ENCODE results near the gene DNAH3.

The DNAH3 gene

DNA sequence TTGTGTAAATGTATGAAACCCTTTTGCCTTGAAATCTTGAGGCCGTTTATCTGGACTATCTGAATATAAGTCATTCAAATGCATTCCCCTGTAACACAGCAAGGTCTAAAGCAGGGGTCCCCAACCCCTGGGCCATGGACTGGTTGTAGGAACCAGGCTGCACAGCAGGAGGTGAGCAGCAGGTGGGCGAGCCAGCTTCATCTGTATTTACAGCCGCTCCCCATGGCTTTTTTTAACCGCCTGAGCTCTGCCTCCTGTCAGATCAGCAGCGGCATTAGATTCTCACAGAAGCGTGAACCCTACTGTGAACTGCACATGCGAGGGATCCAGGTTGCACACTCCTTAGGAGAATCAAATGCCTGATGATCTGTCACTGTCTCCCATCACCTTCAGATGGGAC lies 24.1 kb downstream of the DNAH3 start:
- Histone ChIP-seq H3K27ac (ENCODE audit: low read length) (no peak overlapping the region), H3K4me1 (ENCODE audit: low read length) (no peaks in the 10 kb centered on the region), H3K27me3 (ENCODE audit: low read depth, low read length) (no peaks in the 10 kb centered on the region), H3K9ac (ENCODE audit: low read length) (no peak overlapping the region), H3K9me3 (ENCODE audit: insufficient read depth, low read length) (no peaks in the 10 kb centered on the region), H3K79me2 (ENCODE audit: low read length) (no peaks in the 10 kb centered on the region), H3K36me3 (replicated peaks; ENCODE audit: low read depth, low read length) (no peaks in the 10 kb centered on the region), H2AFZ (ENCODE audit: low read depth, low read length) (no peak overlapping the region), H3K4me3 (ENCODE audit: low read length) (no peak overlapping the region), H4K20me1 (ENCODE audit: insufficient read depth, low read length) (no peaks in the 10 kb centered on the region), H3K4me2 (ENCODE audit: low read length) (no peak overlapping the region)
- no peak for TF ChIP-seq EZH2phosphoT487 (IDR thresholded peaks at IDR 0.05; ENCODE audit: low read depth)
- TF ChIP-seq CTCF (IDR thresholded peaks at IDR 0.05; ENCODE audit: low read depth, low read length) = no peak

- Histone ChIP-seq H3K4me3 (ENCODE audit: low read length) (no peak overlapping the region), H3K9ac (ENCODE audit: low read length) (no peak overlapping the region), H3K4me1 (ENCODE audit: low read length) (no peaks in the 10 kb centered on the region), H3K27me3 (ENCODE audit: low read depth, low read length) (no peaks in the 10 kb centered on the region), H3K27ac (ENCODE audit: low read length) (no peak overlapping the region), H4K20me1 (ENCODE audit: insufficient read depth, low read length) (no peaks in the 10 kb centered on the region), H3K36me3 (replicated peaks; ENCODE audit: low read depth, low read length) (no peaks in the 10 kb centered on the region), H3K79me2 (ENCODE audit: low read length) (no peaks in the 10 kb centered on the region), H3K4me2 (ENCODE audit: low read length) (no peak overlapping the region), H2AFZ (ENCODE audit: low read depth, low read length) (no peak overlapping the region), H3K9me3 (ENCODE audit: insufficient read depth, low read length) (no peaks in the 10 kb centered on the region)
- no peak for TF ChIP-seq EZH2phosphoT487 (IDR thresholded peaks at IDR 0.05; ENCODE audit: low read depth)
- no peak for TF ChIP-seq CTCF (IDR thresholded peaks at IDR 0.05; ENCODE audit: low read depth, low read length)
Observed at GRCh38 chr16:21125191-21125590, 25.5 kb downstream of the DNAH3 start.

GRCh38 chr16:21120976-21121520 lies 29.6 kb downstream of the DNAH3 start:
- H3K27ac ChIP-seq (ENCODE audit: low read length) = no peak overlapping the region
- no peak overlapping the region for H3K4me2 ChIP-seq (ENCODE audit: low read length)
- H3K27me3 ChIP-seq (ENCODE audit: low read depth, low read length) = no peaks in the 10 kb centered on the region
- no peaks in the 10 kb centered on the region for H3K36me3 ChIP-seq (replicated peaks; ENCODE audit: low read depth, low read length)
- no peaks in the 10 kb centered on the region for H4K20me1 ChIP-seq (ENCODE audit: insufficient read depth, low read length)
- no peak overlapping the region for H3K4me3 ChIP-seq (ENCODE audit: low read length)
- no peak overlapping the region for H2AFZ ChIP-seq (ENCODE audit: low read depth, low read length)
- no peaks in the 10 kb centered on the region for H3K79me2 ChIP-seq (ENCODE audit: low read length)
- H3K9me3 ChIP-seq (ENCODE audit: insufficient read depth, low read length) = no peaks in the 10 kb centered on the region
- H3K9ac ChIP-seq (ENCODE audit: low read length) = no peak overlapping the region
- H3K4me1 ChIP-seq (ENCODE audit: low read length) = peaks cover 6% of the 10 kb centered on the region
- no peak for TF ChIP-seq CTCF (IDR thresholded peaks at IDR 0.05; ENCODE audit: low read depth, low read length)
- no peak for TF ChIP-seq EZH2phosphoT487 (IDR thresholded peaks at IDR 0.05; ENCODE audit: low read depth)

- no peaks in the 10 kb centered on the region; the same call in 1 of the 2 replicates for H3K9me3 ChIP-seq (ENCODE audit: insufficient read depth, low read length)
- no peak overlapping the region for H2AFZ ChIP-seq (ENCODE audit: low read depth, low read length)
- H3K9ac ChIP-seq (ENCODE audit: low read length) = no peak overlapping the region
- H3K4me2 ChIP-seq (ENCODE audit: low read length) = no peak overlapping the region
- H3K27me3 ChIP-seq (ENCODE audit: low read depth, low read length) = no peaks in the 10 kb centered on the region
- TF ChIP-seq CTCF (IDR thresholded peaks at IDR 0.05; ENCODE audit: low read depth, low read length) (no peak), EZH2phosphoT487 (IDR thresholded peaks at IDR 0.05; ENCODE audit: low read depth) (no peak)
- H3K4me3 ChIP-seq (ENCODE audit: low read length) = no peak overlapping the region
- H4K20me1 ChIP-seq (ENCODE audit: insufficient read depth, low read length) = no peaks in the 10 kb centered on the region
- H3K27ac ChIP-seq (ENCODE audit: low read length) = no peak overlapping the region
- peaks cover 2% of the 10 kb centered on the region for H3K36me3 ChIP-seq (replicated peaks; ENCODE audit: low read depth, low read length)
- H3K4me1 ChIP-seq (ENCODE audit: low read length) = peaks cover 10% of the 10 kb centered on the region
- no peaks in the 10 kb centered on the region for H3K79me2 ChIP-seq (ENCODE audit: low read length)
Observed at GRCh38 chr16:21117567-21117966, 33.1 kb downstream of the DNAH3 start.
